Activated CD8-positive, alpha-beta memory T cell treated with anti-CD3 and anti-CD28 coated beads, Interleukin-2, amount 50 U/mL, for 24 hours (primary cell): ENCODE results near the gene KIF17.

Experiments
- DNase-seq: peaks from one replicate; pipeline ENCODE4 v3.0.0-alpha.2; 2020; ENCODE audit errors: extremely low read depth

KIF17 gene

DNA sequence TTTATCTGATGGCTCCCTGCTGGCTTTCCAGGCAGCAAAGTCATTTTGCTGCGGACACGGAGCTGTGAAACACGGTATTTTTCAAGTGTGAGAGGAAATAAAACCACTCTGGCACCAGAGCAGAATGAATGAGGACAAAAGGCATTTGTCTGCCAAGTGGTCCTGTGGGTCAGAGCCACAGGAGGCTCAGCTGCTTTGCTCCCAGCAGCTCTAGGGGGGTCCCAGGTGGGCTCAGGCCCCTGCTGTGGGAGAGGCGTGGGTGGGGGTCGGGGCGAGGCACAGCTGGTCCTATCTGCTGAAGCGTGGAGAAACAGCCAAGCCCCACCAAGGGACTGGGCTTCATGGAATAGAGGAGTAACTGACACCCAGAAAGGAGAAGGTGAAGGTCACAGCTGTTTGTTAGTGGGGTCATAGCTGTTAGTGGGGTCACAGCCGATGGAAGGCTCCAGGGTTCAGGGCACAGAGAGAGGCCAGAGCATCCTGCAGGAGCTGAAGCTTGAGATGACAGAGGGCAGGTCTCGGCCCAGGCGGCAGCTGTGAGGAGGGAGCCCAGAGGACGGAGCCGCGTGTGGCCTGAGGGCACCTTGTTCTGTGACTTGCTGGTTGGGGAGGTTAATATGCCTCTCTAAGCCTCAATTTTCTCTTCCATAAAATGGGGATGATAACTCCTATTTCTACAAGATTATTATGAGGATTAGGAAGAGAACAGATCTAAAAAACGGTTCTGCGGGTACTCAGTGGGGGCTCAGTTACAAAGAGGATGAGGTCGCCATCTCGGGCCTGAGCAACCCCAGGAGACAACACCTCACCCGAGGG is 7.1 kb downstream of the KIF17 start:
- no peak for DNase-seq

DNA sequence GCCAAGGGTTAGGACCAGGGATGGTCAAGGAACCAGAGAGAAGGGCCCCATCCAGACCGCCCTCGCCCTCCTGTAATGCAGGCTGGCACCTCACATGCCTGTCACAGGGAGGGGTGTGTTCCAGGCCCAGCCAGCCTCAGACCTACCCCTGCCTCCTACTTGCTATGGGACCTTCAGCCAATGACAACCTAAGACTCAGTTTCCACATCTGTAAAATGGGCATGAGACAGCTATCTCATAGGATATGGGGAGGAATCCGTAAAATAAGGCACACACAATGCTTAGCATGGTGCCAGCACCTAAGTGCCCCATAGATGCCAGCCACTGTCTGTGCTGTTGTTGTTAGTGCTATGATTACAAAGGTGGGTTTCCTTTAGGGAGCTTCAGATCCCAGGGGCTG is 7.9 kb downstream of the KIF17 start:
- DNase-seq: no peak

DNA sequence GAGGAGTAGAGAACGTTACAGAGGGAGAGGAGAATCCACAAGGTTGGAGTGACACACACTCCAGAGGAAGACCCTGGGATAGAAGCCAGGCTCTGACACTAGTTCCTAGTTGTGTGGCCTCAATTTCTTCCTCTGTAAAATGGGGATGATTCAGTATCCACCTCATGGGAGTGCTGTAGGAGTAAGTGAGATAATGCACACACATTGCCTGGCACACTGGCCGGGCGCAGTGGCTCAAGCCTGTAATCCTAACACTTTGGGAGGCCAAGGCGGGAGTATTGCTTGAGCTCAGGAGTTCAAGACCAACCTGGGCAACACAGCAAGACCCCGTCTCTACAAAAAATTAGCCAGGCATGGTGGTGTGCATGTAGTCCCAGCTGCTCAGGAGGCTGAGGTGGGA is 8.9 kb downstream of the KIF17 start:
- no peak for DNase-seq

DNA sequence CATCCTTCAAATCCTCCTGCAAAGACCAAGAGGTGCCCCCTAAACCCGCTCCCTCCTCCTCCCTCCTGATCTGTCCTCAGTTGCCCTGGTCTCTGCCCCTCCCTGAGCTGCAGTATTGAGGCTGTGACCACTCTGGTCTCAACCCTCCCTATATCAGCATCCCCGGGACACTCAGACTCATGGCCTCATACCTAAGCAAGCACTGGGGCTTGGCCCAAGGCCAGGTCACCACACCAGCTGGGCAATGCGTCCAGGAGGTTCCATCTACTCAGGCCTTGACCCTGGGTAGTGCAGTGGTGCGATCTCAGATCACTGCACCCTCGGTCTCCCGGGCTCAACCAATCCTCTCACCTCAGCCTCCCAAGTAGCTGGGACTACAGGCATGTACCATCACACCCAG is 9.8 kb downstream of the KIF17 start:
- DNase-seq: no peak

DNA sequence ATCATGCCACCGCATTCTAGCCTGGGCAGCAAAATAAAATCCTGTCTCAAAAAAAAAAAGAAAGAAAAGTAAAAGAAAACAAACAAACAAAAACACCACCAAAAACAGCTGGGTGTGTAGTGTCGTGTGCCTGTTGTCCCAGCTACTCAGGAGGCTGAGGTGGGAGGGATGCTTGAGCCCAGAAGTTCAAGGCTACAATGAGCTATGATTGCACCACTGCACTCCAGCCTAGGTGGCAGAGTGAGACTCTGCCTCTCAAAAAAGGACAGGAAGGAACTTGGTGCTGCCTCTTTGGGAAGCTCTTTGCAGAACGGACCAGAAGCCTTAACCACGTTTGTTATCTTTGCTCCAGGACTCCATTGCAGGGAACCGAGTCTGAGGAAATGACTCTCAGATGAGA is 11.0 kb downstream of the KIF17 start:
- DNase-seq: no peak

DNA sequence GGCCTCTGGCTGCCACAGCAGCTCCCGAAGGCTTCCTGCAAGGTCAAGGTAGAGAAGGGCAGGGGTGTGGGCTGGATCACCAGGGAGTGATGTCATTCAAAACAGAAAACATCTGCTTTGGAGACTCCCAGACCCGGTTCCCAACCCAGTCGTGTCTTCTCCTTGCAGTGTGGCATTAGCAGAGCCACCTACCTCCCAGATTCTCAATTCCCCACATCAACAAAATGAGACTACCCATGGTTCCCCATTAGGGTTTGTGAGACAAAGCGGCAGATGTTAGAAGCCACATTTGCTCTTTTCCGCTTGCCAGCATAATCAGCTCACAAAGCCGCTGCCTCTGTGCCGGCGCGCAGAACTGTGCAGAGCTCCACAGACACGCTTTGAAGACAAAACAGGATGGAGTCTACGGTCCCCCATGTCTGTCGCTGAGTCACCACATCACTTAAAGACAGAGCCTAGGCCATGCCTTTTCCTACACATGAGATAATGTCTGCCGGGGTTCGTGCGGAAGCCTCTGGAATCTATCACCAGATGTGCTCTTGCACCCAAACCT is 12.5 kb downstream of the KIF17 start:
- no peak for DNase-seq

DNA sequence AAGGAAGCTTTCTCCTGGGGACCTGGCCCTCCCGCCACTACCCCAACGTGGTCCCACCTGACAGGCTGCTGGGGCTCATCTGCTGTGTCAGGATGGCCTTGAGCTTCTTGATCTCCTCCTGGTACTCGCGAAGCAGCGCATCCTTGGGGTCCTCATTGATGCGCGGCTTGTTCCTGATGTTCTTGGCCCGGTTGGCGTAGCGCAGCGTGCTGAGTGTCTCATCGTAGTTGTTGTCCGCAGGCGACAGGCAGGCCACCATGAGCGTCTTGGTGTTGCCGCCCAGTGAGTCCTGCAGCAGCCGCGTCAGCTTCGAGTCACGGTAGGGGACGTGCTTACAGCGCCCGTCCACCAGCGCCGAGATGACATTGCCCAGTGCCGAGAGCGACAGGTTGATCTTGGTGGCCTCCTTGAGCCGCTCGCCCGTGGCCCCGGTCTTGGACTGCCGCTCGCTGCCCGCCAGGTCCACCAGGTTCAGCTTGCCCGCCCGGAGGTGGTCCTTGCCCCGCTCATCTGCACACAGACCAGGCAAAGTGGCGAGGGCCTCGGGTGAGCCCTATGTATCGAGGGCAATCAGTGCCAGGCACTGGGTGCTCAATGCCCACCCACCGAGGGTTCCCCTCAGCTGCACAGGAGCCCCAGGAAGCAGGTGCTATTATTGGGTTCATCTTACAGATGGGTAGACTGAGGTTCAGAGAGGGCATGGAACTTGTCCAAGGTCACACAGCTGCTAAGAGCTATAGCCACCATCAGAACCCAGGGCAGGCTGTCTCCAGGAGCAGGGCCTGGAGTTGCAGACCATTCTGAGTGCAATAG is 13.2 kb downstream of the KIF17 start:
- DNase-seq: no peak

DNA sequence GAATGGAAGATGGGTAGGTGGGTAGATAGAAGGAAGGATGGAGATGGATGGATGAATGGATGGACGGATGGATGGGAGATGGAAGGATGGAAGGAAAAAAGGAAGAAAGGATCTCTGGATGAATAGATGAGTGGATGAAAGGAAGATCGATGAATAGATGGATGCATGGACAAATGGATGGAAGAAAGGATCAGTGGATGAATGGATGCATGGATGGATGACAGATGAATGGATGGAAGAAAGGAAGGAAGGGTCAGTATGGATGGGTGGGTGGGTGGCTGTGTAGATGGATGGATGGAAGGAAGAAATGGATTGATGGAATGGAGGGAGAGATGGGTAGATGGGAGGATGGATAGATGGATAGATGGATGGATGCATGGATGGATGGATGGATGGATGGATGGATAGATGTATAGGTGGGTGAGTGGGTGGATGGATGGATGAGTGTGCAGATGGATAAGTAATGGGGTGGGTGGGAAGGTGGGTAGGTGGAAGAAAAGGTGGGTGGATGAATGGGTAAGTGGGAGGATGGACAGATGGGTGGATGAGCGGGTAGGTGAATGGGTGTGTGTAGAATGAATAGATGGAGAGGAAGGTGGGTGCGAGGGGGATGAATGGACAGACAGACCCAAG is 14.6 kb downstream of the KIF17 start:
- DNase-seq: no peak

DNA sequence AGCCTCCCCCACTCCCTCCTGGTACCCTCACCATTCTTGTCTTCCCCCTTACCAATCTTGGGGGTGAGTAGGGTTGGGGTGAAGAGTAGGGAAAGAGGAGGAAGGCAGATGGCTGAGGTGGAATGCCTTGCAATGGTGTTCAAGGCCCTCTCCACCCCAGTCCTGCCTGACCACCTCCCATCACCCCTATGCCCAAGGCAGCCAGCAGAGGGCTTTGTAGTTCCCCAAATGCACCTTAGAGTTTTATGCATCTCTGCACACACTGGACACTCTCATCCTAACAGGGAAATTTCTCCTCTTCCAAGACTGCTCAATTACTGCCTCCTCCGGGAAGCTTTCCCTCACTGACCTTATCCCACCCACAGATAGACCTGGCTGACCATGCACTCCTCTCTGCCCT is 15.4 kb downstream of the KIF17 start:
- DNase-seq: no peak

DNA sequence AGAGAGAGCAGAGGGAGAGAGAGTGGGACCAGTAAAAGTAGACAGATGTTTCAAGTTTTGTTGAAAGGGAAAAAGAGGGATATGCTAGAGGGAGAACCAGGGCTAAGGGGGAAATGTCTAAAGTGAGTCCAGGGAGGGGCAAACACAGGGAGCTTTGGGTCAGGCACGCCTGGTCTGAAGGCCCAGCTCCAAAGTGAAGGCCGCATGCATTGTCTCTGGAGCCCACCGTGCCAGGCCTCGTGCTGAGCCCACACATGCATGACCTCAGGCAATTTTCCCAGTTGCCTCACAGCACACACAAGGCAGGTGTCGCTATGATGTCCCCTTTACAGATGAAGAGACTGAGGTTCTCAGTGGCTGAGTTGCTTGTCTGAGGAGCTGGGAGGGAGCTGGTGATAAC is 16.0 kb downstream of the KIF17 start:
- DNase-seq: no peak

DNA sequence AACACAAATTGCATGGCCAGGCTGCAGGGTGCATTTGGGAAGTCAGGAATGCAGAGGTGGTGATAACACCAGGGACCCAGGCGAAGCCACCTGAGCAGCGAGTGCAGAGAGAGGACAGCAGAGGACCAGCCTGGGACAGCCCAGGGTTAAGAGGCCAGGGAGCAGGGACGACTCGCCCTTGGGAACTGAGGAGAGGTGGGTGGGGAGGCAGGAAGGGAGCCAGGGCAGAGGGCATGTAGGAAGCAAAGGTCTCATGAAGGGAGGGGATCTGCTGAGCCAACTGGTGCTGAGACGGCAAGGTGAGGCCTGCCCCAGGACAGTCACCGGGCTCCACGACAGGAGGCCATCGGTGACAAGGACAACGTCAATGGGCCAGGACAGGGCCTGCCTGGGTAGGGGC is 16.4 kb downstream of the KIF17 start:
- DNase-seq: no peak

DNA sequence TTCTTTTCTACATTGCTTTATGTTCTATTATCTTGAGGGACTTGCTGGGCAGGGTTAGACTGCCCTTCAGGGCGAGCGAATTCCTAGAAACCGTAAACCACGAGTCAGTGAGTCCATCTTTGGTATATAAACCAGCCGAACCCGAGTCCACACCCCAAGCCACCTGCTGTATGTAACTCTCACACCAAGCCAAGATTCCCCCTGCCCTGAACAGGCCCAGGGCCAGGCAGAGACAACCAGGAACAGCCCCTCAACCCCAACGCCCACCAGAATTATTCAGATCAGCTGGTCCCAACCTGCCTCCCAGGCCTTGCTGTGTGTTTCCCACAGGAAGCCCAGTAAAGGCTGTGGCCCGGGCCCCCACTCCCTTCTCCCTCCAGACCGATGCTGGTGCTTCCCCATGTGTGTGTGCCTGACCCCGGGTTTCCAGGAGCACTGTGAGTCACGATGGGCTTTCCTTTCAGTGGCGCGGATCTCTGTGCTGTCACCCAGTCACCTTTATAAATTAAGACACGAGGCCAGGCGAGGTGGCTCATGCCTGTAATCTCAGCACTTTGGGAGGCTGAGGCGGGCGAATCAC is 17.1 kb downstream of the KIF17 start:
- no peak for DNase-seq

DNA sequence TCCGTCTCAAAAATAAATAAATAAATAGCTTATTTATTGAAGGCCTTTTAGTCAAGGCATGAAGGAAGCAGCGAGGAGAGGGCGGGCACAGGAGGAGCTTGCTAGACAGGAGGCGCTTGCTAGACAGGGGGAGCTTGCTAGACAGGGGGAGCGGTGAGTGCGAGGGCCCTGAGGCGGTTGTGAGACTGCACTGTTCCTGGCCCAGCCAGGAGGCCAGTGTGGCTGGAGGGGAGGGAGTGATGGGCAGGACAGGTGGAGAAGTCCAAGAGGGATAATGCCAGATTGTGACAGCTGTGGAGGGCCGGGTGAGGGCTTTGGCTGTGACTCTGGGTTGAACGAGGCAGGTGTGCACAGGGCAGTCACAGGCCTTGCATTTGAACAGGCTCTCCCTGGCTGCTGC is 18.2 kb downstream of the KIF17 start:
- no peak for DNase-seq

DNA sequence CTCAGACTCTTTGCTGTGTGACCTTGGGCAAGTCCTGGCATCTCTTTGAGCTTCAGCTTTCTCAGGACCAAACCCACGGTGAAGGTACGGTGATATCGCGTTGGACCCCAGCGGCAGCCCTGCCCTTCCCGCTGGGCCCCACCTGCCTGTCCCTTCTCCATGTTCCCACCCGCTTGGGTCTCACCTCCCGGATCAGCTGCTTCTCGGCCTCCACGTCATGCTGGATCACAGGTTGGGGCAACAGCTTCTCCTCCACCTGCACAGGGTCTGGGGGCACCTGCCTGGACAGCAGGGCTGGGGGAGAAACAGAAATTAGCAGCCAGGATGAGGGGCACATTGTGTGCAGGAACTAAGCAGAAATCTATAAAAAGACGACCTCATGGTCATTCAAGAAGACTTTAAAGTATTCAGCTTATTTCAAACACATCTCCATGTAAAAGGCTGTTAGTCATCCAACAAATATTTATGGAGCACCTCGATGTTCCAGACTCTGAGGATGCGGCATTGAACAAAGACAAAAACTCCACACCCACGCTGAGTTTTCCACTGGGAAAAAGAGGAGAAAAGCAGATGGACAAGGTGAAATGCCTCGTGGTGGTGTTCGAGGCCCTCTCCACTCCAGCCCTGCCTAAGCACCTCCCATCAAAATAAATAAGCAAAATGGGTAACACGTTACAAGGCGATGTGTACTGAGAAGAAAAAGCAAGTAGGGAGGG is 19.5 kb downstream of the KIF17 start:
- DNase-seq: no peak

DNA sequence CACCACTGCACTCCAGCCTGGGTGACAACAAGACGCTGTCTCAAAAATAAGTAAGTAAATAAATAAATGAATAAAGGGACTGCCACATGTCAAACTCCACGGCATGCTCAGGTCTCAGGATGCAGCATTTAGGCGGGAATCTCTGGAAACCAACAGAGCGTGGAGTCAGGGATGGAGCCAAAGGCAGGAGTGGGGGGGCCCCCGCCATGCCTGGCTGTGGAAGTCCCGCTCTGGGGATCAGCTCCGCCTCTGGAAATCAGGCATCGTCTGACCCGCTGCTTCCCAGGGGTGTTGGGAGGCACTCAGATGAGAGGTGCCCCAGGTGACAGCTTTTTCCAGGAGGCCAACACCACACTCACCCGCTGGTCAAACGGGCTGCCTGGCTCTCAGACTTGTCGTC is 20.2 kb downstream of the KIF17 start:
- DNase-seq: no peak

DNA sequence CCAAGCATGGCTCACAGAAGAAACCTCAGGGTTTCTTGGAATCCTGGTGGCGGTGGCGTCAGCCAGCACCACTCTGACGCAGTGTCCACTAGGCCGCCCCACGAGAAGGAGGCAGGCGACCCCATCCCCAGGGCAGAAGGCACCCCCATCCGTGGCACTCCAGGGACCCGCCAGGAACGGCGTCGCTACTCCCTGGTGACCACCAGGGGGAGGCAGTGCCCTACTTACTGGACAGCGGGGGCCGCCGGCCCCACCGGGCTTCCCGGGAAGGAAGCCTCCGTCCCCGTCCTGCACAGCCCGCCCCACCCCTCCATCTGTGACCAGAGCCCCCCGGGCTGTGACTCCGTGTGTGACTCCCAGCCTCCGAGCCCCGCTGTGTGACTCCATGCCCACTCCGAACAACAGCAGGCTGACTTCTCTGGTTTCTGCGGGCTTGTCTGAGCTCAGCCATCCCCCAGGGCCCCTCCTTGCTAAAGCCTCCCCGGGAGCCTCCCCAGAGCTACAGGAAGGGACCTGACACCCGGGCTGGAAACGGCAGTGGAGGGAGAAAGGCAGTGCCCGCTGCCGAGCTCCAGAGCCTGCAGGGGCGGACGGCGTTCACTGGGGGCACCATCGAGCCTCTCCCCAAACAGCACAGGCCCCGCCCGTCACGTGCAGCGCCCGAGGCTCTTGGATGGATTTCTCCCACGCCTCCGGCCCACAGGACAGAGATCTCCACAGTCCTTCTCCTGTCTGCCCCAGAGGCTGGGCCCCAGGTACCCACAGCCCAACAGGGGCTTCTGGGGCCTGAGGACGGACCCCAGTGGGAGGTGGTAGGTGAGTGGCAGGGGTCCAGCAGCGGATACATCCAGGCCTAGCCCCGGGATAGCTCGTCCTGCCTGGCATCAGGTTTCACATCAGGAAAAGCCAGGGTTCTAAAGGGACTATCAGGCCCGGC is 21.1 kb downstream of the KIF17 start:
- peak; percentile 31 for DNase-seq

DNA sequence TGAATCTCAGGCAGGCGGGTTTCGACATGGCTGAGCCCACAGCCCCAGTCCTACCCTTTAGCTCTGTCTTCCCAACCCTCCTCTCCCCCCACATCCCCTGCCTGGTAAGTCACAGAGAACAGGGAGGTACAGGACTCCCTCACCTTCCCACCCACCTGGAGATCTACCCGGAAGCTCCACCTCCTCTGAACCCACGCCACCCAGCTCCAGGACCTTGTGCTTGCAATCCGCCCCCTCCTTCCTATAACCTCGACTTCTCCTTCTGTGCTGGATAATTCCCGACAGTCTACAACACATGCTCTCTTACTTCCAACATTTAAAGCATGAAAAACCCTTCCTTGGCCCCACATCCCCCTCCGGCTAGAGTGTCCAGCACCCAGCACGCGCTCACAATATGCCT is 22.3 kb downstream of the KIF17 start:
- no peak for DNase-seq

DNA sequence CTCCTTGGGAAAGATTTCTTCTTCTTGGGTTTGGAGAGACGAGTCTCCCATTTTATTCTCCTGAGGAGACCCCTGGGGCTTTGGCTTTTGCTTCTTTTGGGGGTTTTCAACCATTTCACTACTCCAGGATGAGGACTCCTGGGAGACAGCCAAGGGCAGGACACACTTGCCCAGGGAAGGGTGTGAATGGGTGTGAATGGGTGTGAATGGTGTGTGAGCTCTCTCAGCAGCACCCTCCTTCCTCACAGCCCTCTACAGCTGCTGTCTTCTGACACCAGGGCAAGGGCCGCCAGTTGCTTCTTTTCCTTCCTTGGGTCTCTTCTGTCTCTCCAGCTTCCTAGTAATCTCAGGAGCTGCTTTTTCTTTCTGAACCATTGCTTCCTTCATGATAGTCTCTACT is 24.2 kb downstream of the KIF17 start:
- DNase-seq: no peak

DNA sequence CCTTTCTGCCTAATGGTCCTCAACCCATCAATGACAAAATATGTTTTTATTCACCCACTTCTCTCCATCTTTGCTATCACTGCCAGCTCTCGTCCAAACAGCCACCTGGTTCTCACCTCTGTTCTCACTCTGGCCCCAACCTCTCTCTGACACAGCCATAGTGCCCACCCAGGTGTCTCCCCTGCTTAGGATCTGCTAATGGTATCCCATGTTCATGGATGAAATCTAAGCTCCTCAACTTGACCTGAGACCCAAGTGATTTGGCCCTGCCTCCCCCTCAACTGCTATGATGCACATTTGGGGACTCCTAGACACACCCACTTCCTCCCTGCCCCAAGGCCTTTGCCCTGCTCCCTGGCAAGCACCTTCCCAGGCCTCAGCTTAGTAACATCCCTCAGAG is 25.9 kb downstream of the KIF17 start:
- no peak for DNase-seq

DNA sequence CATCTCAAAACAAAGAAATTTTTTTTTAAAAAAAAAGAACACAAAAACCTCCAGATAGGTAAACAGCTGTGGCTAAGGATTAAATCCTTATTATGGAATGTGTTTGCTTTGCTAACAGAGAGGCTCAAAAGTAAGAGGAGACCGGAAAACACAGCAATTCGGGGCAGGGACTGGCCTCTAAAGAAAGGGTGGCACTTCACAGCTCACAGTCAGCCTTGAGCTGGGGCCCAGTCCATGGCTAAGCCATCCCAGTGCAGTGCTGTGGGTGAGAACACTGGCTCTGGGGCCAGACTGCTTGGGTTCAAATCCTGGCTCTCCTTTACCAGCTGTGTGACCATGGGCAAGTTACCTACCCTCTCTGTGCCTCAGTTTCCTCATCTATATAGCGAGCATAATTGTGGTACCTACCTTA is 28.2 kb downstream of the KIF17 start:
- DNase-seq: no peak
